Left ventricle myocardium inferior (tissue), 1 donor: ENCODE results near the gene CDIP1. TPM values are rescaled to one million over a fixed set of nuclear protein-coding genes. Genes with fewer than 3 reads are reported as not detected.

ENCODE experiments used
- DNase-seq: peaks from one replicate; pipeline ENCODE4 v3.0.0-alpha.2; 2020
- H3K27ac ChIP-seq: fragments of 200-600 bp; replicated peaks from 2 replicates; pipeline ENCODE4 v1.8.0; 2021
- H3K27me3 ChIP-seq: fragments of 200-600 bp; 2 replicates; pipeline ENCODE4 v1.8.0; 2021; ENCODE audit warnings: low read depth
- H3K36me3 ChIP-seq: fragments of 200-600 bp; 2 replicates; pipeline ENCODE4 v1.8.0; 2021
- H3K4me1 ChIP-seq: fragments of 200-600 bp; 2 replicates; pipeline ENCODE4 v1.8.0; 2021
- H3K4me3 ChIP-seq: fragments of 200-600 bp; 2 replicates; pipeline ENCODE4 v1.8.0; 2021; ENCODE audit warnings: mild to moderate bottlenecking, moderate library complexity
- H3K9me3 ChIP-seq: fragments of 200-600 bp; replicated peaks from 2 replicates; pipeline ENCODE4 v1.8.0; 2021
- CTCF ChIP-seq: fragments of 200-600 bp; IDR thresholded peaks from 2 replicates; pipeline ENCODE4 v1.8.0; 2021; ENCODE audit warnings: antibody characterized with exemption, mild to moderate bottlenecking, borderline replicate concordance
- intact Hi-C: fragments of 100-400 bp; cut with micrococcal nuclease; formaldehyde crosslinking; loops from one replicate; pipeline ENCODE4 v1.11.0; 2022
- total RNA-seq: library from RNA; stranded (reverse); fragmentation: NEBNext Ultra II Directional; extraction: Animal tissue kit (Norgen Biotek cat#: 25700); gene quantifications from one replicate; pipeline ENCODE4 v1.2.1, GENCODE V29; 2021
- donor health status: DM: no; HTN: yes; CAD: no; lungs with severe emphysema.

CDIP1 gene
- total RNA-seq, 1 donor from 2014 or later = 48.5 TPM

GRCh38 chr16:4509420-4509819, 29.2 kb downstream of the CDIP1 start:
- Histone ChIP-seq H3K36me3 (peaks cover 76% of the 10 kb centered on the region), H3K27me3 (no peaks in the 10 kb centered on the region), H3K27ac (no peak overlapping the region), H3K9me3 (no peaks in the 10 kb centered on the region), H3K4me3 (no peak overlapping the region), H3K4me1 (peaks cover 61% of the 10 kb centered on the region)
- DNase-seq = no peak
- TF ChIP-seq CTCF = no peak
- intact Hi-C loops = no loop called here

GRCh38 chr16:4508806-4509205, 29.8 kb downstream of the CDIP1 start:
- H3K4me3 ChIP-seq = no peak overlapping the region
- no peaks in the 10 kb centered on the region for H3K9me3 ChIP-seq
- intact Hi-C loops = no loop called here
- peaks cover 76% of the 10 kb centered on the region for H3K36me3 ChIP-seq
- TF ChIP-seq CTCF = no peak
- no peak overlapping the region for H3K27ac ChIP-seq
- peaks cover 60% of the 10 kb centered on the region for H3K4me1 ChIP-seq
- H3K27me3 ChIP-seq = no peaks in the 10 kb centered on the region
- DNase-seq = no peak

GRCh38 chr16:4507588-4508345, 30.8 kb downstream of the CDIP1 start:
- H3K4me3 ChIP-seq = no peak overlapping the region
- no peaks in the 10 kb centered on the region for H3K9me3 ChIP-seq
- TF ChIP-seq CTCF = no peak
- H3K27me3 ChIP-seq = no peaks in the 10 kb centered on the region
- H3K4me1 ChIP-seq = peaks cover 60% of the 10 kb centered on the region
- no peak for DNase-seq
- peaks cover 70% of the 10 kb centered on the region for H3K36me3 ChIP-seq
- intact Hi-C loops = no loop called here
- no peak overlapping the region for H3K27ac ChIP-seq

GRCh38 chr16:4506450-4506849, 32.1 kb downstream of the CDIP1 start:
- H3K4me1 ChIP-seq = peaks cover 61% of the 10 kb centered on the region
- no peak for DNase-seq
- H3K9me3 ChIP-seq = no peaks in the 10 kb centered on the region
- H3K4me3 ChIP-seq = no peak overlapping the region
- H3K27me3 ChIP-seq = no peaks in the 10 kb centered on the region
- TF ChIP-seq CTCF = peak; percentile 86
- peaks cover 60% of the 10 kb centered on the region for H3K36me3 ChIP-seq
- H3K27ac ChIP-seq = peak overlapping the region; percentile 43
- intact Hi-C loops = no loop called here

- Histone ChIP-seq H3K27me3 (no peaks in the 10 kb centered on the region), H3K4me3 (no peak overlapping the region), H3K4me1 (peaks cover 61% of the 10 kb centered on the region), H3K9me3 (no peaks in the 10 kb centered on the region), H3K27ac (peak overlapping the region; percentile 30), H3K36me3 (peaks cover 51% of the 10 kb centered on the region)
- DNase-seq = no peak
- no peak for TF ChIP-seq CTCF
- intact Hi-C loops = no loop called here
Observed at GRCh38 chr16:4505356-4506147, 33.0 kb downstream of the CDIP1 start.
